Choroid plexus epithelial cell (primary cell): ENCODE results near the gene RHBDF2.

Experiments
- DNase-seq: peaks from one replicate; pipeline ENCODE4 v3.0.0-alpha.2; 2010; ENCODE audit warnings: low read depth
- H3K4me3 ChIP-seq: 2 replicates; pipeline ENCODE4 v1.5.1; 2011; ENCODE audit warnings: low read depth, mild to moderate bottlenecking, control low read depth, low read length, moderate library complexity
- TF ChIP-seq, protein P1 (sequence below): conservative IDR thresholded peaks from 2 replicates; pipeline ENCODE4 v1.5.1; 2011; ENCODE audit warnings: low read depth, mild to moderate bottlenecking, control low read depth, inconsistent platforms, low read length, moderate library complexity

Gene RHBDF2

DNA sequence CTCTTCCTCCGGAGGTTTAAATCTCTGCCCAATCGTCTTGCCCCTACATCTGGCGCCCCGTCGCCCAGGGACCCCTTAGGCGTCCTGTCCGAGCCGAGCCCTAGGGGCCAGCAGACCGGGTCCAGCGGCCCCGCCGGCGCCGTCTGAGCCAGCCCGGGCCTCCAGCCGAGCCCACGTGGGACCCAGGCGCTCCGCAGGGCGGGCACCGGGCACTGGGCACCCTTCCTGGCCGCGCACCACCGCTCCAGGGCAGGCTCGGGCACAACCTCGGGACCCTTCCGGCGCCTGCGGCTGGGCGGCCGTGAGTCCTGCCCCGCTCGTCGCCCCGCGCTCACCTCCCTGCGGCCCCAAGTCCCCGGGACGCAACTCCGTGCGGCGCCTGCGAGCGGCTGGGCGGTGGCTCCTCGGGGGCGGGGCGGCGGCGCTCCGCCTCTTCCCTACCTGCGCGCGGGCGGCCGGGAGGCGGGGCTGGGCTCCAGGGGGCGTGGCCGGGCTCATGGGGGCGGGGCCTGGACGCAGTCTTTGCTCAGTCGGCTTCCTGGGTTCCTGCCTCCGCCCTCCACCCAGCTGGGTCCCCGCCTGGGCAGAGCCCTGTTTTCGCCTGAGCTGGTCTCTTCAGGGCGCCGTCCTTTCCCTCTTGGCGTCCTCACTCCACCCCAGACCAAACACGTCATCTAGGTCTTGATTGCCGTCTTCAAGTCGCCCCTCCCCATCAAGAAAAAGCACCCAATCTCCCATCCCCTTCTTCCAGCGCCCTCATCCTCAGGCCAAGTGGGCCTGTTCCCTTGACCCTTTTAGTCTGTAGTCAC, at the start of gene RHBDF2:
RHBDF2 (minus strand) TSS at position 406 of the 809 bp plus-strand sequence. CDS start 19,899 bp downstream, outside the sequence.
- H3K4me3 ChIP-seq = peak within 1 kb of the TSS; percentile 72
- DNase-seq = peak; percentile 80
- TF ChIP-seq, protein P1, sequence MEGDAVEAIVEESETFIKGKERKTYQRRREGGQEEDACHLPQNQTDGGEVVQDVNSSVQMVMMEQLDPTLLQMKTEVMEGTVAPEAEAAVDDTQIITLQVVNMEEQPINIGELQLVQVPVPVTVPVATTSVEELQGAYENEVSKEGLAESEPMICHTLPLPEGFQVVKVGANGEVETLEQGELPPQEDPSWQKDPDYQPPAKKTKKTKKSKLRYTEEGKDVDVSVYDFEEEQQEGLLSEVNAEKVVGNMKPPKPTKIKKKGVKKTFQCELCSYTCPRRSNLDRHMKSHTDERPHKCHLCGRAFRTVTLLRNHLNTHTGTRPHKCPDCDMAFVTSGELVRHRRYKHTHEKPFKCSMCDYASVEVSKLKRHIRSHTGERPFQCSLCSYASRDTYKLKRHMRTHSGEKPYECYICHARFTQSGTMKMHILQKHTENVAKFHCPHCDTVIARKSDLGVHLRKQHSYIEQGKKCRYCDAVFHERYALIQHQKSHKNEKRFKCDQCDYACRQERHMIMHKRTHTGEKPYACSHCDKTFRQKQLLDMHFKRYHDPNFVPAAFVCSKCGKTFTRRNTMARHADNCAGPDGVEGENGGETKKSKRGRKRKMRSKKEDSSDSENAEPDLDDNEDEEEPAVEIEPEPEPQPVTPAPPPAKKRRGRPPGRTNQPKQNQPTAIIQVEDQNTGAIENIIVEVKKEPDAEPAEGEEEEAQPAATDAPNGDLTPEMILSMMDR = no peak

DNA sequence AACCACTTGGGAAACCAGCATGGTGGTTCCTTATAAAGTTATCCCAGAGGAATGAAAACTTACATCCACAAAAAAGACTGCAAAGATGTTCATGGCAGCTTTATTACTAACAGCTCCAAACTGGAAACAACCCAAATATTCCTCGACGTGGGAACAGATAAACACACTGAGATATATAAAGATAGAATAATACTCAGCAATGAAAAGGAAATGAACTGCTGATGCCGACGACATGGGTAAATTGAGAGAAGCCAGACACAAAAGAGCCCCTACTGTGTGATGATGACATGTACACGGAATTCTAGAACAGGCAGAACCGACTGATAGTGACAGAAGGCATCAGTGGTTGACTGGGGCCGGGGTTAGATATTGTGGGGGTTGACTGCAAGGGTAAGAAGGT, 48.3 kb upstream of the RHBDF2 start:
- TF ChIP-seq, protein P1 = no peak
- no peak overlapping the region for H3K4me3 ChIP-seq
- DNase-seq = no peak

GRCh38 chr17:76549215-76549518, 47.9 kb upstream of the RHBDF2 start:
- H3K4me3 ChIP-seq = no peak overlapping the region
- no peak for DNase-seq
- TF ChIP-seq, protein P1 = no peak

DNA sequence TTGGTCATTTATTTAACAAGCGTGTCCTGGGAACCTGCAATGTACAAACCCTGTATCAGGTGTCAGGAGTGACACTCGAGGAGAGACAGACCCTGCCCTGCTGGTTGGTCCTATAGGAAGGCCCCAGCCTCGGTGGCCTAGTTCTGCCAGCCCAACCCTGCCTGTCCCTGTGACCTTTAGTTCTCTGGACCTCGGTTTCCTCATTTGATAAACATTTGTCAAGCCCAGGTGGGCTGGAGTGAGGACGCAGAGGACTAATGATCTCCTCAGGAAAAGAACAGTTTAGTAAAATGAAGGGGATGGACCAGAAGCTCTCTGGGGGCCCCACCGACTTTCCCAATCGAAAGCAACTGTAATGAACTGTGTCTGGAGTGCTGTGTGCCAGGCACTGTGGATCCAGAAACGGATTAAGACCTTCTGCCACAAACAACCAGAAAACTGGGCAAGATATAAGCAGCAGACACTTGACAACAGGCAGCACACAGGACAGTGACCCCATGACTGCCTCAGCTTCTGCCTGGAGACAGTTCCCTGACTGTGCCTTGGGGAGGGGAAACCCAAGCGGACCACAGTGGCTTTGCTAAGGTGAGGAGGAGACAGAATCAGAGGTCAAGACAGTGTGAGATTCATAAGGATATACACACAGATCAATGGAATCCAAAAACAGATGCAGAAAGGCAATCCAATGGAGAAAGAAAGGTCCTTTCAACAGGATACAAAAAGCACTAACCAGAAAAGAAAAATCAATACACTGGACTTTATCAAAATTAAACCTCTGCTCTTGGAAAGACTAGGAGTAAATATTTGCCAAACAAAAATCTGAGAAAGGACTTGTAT, 47.4 kb upstream of the RHBDF2 start:
- no peak for DNase-seq
- TF ChIP-seq, protein P1 = no peak
- H3K4me3 ChIP-seq = no peak overlapping the region

- no peak for DNase-seq
- TF ChIP-seq, protein P1 = no peak
These were observed 46.5 kb upstream of the RHBDF2 start for GRCh38 chr17:76547642-76548202.

GRCh38 chr17:76547183-76547641, 46.0 kb upstream of the RHBDF2 start:
- no peak overlapping the region for H3K4me3 ChIP-seq
- DNase-seq = peak; percentile 83
- TF ChIP-seq, protein P1 = peak; percentile 79

More at GRCh38 chr17:76547642-76548202, 46.5 kb upstream of the RHBDF2 start:
- no peak overlapping the region for H3K4me3 ChIP-seq
